GM12878 (cell line): ENCODE data around the gene RASAL2. TPM values are rescaled to one million over a fixed set of nuclear protein-coding genes. Genes with fewer than 3 reads are reported as not detected.
A peak's percentile ranks its signal among the peaks of the same experiment; 100 is the strongest.

Experiments
- ATAC-seq: fragments of 200-7000 bp; cut with Tn5 transposase; 3 replicates; pipeline ENCODE4 v1.9.1; 2020; ENCODE audit warnings: mild to moderate bottlenecking, moderate library complexity
- BruUV-seq: library from RNA; stranded (reverse); fragments of 400-500 nt; replicated peaks from 2 replicates; lab custom pipeline; 2021; lab: Mats Ljungman, UMichigan
- CTCF ChIA-PET: fragments of 300-600 bp; sonication (Branson Sonifier 250); formaldehyde crosslinking; extraction: SDS; loops from one replicate; lab custom pipeline; 2021; ENCODE audit warnings: inconsistent platforms; lab: Yijun Ruan, JAX
- POLR2A ChIA-PET: fragments of 350-600 bp; formaldehyde crosslinking; extraction: SDS; loops from one replicate; lab custom pipeline; 2021; ENCODE audit warnings: inconsistent platforms; lab: Charles Lee
- RAD21 ChIA-PET: fragments of 300-600 bp; sonication (Branson Sonifier 250); formaldehyde crosslinking; loops from one replicate; lab custom pipeline; 2023; ENCODE audit warnings: antibody characterized with exemption; ENCODE audit not compliant: unreplicated experiment; lab: Charles Lee
- SMC1A ChIA-PET: fragments of 300-600 bp; sonication (Branson Sonifier 250); formaldehyde crosslinking; loops from one replicate; lab custom pipeline; 2023; ENCODE audit not compliant: unreplicated experiment, uncharacterized antibody; lab: Charles Lee
- DNase-seq: peaks from one replicate; pipeline ENCODE4 v3.0.0-alpha.2; 2011; ENCODE audit warnings: low read depth, low spot score
- FAIRE-seq: peaks from 3 replicates; lab custom pipeline; 2011; peaks lifted over from hg19 to GRCh38; lab: Jason Lieb, UNC
- H2AFZ ChIP-seq: 2 replicates; pipeline ENCODE4 v1.6.0; 2011; ENCODE audit warnings: low read depth, low read length, control low read depth; ENCODE audit not compliant: control insufficient read depth
- H3K27ac ChIP-seq: 2 replicates; pipeline ENCODE4 v1.5.1; 2011; ENCODE audit warnings: control low read depth; ENCODE audit not compliant: control insufficient read depth, insufficient read depth
- H3K27me3 ChIP-seq, 2 experiments: replicated peaks in 1 of 2; 2 replicates each; pipeline versions ENCODE4 v1.6.0 to v1.6.1; 2011; ENCODE audit warnings: low read length in 1 of 2; ENCODE audit not compliant: control insufficient read depth in 2 of 2, insufficient read depth in 2 of 2
- H3K36me3 ChIP-seq, 2 experiments: 2 replicates each; pipeline ENCODE4 v1.5.1; 2011; ENCODE audit warnings: low read length in 1 of 2; ENCODE audit not compliant: control insufficient read depth in 2 of 2, insufficient read depth in 2 of 2
- H3K4me1 ChIP-seq: 2 replicates; pipeline ENCODE4 v1.6.1; 2011; ENCODE audit warnings: mild to moderate bottlenecking, low read length, moderate library complexity, mixed read lengths; ENCODE audit not compliant: control insufficient read depth, insufficient read depth
- H3K4me2 ChIP-seq: 2 replicates; pipeline ENCODE4 v1.6.0; 2011; ENCODE audit warnings: control low read depth; ENCODE audit not compliant: control insufficient read depth, insufficient read depth
- H3K4me3 ChIP-seq: fragments of 200-600 bp; sonication (generic); 2 replicates; pipeline ENCODE4 v1.5.1; 2016
- H3K79me2 ChIP-seq: 2 replicates; pipeline ENCODE4 v1.6.0; 2011; ENCODE audit warnings: low read length; ENCODE audit not compliant: control insufficient read depth, insufficient read depth
- H3K9ac ChIP-seq: 2 replicates; pipeline ENCODE4 v1.8.0; 2011; ENCODE audit warnings: low read length, control low read depth, mixed read lengths; ENCODE audit not compliant: control insufficient read depth, insufficient read depth
- H3K9me3 ChIP-seq: replicated peaks from 3 replicates; pipeline ENCODE4 v1.5.1; 2011; ENCODE audit warnings: mild to moderate bottlenecking, low read length; ENCODE audit not compliant: control insufficient read depth, insufficient read depth
- H4K20me1 ChIP-seq: 2 replicates; pipeline ENCODE4 v1.6.0; 2011; ENCODE audit not compliant: control insufficient read depth, insufficient read depth
- CUX1 ChIP-seq: IDR thresholded peaks from 2 replicates; pipeline ENCODE4 v1.6.1; 2012; ENCODE audit warnings: improper control_type of control experiment, low read depth, low read length; ENCODE audit not compliant: insufficient replicate concordance
- E2F8 ChIP-seq: fragments of 450-650 bp; IDR thresholded peaks from 2 replicates; pipeline ENCODE4 v1.6.1; 2018; ENCODE audit warnings: mild to moderate bottlenecking, low read depth, moderate library complexity; ENCODE audit not compliant: partially characterized antibody
- FOS ChIP-seq: IDR thresholded peaks from 3 replicates; pipeline ENCODE4 v1.6.1; 2011; ENCODE audit warnings: borderline replicate concordance; ENCODE audit not compliant: insufficient read length; ENCODE audit errors: extremely low read depth
- NFIC ChIP-seq: IDR thresholded peaks from 2 replicates; pipeline ENCODE4 v1.6.1; 2012; ENCODE audit warnings: low read depth, mild to moderate bottlenecking, inconsistent platforms, low read length, moderate library complexity
- PKNOX1 ChIP-seq: fragments of 450-650 bp; IDR thresholded peaks from 2 replicates; pipeline ENCODE4 v1.6.1; 2016; ENCODE audit warnings: mild to moderate bottlenecking
- RBBP5 ChIP-seq: fragments of 200-600 bp; sonication (generic); conservative IDR thresholded peaks from 2 replicates; pipeline ENCODE4 v1.6.1; 2016
- SUPT20H ChIP-seq: IDR thresholded peaks from 2 replicates; pipeline ENCODE4 v1.6.1; 2011; ENCODE audit warnings: low read depth, mild to moderate bottlenecking, low read length, moderate library complexity, borderline replicate concordance; ENCODE audit not compliant: control insufficient read depth
- TCF12 ChIP-seq: IDR thresholded peaks from 2 replicates; pipeline ENCODE4 v1.6.1; 2011; ENCODE audit warnings: low read depth, mild to moderate bottlenecking, low read length
- WRNIP1 ChIP-seq: IDR thresholded peaks from 2 replicates; pipeline ENCODE4 v1.6.1; 2011; ENCODE audit warnings: low read depth, low read length, improper control_type of control experiment, borderline replicate concordance
- WGBS: methylation state at CpG from one replicate; pipeline ENCODE4 v1.1.6; 2016; ENCODE audit warnings: low lambda C conversion rate; ENCODE audit not compliant: insufficient replicate concordance, insufficient coverage; ENCODE audit errors: missing lambda C conversion rate; 5-methylcytosine and 5-hydroxymethylcytosine counted together
- in situ Hi-C: fragments of 300-500 bp; cut with MboI; formaldehyde crosslinking; loops from 9 replicates; pipeline ENCODE4 v1.14.3; 2018; ENCODE audit warnings: mixed read lengths
- intact Hi-C: fragments of 100-400 bp; cut with micrococcal nuclease; formaldehyde crosslinking; loops from one replicate; pipeline ENCODE4 v1.14.2; 2022; ENCODE audit not compliant: unreplicated experiment
- polyA plus RNA-seq, 11 experiments: library from polyadenylated mRNA; depleted of rRNA in 4 of 11; unstranded in 6 of 11; stranded (reverse) in 5 of 11; fragments of >200 nt; fragmentation: Nextera tagmentation in 4 of 11; fragmentation: Illumina TruSeq in 1 of 11; extraction: Ambion mirVana in 4 of 11; extraction: Trizol in 1 of 11; gene quantifications; 1 replicate in 1 of 11; 2 replicates in 10 of 11; pipeline versions ENCODE4 v1.2.1 to v1.2.3, GENCODE V29; 2011 to 2016; ENCODE audit warnings: inconsistent platforms in 2 of 11, missing spikeins in 2 of 11, low read depth in 1 of 11
- total RNA-seq, 4 experiments: library from RNA; depleted of rRNA in 3 of 4; stranded (reverse); fragments of >200 nt in 3 of 4; fragmentation: Illumina TruSeq in 1 of 4; extraction: Trizol in 1 of 4; gene quantifications; 2 replicates each; pipeline versions ENCODE4 v1.2.1 to v1.2.3, GENCODE V29; 2013 to 2021

Gene RASAL2
- total and polyA plus RNA-seq, 10 of the 15 experiments (the other 5 are each of a cell fraction or from before 2014, with no cell fraction given): 0.02 to 6.9 (median 0.17) TPM; not detected in 1

- no peak for TF ChIP-seq WRNIP1
- TF ChIP-seq RBBP5: no peak
Measured at GRCh38 chr1:178409541-178409940, 315.6 kb downstream of the RASAL2 start (continued).

GRCh38 chr1:178411756-178412399, 318.0 kb downstream of the RASAL2 start:
- WGBS: 14% methylated on average over 7 of the region's 7 CpGs
- DNase-seq (no peak), ATAC-seq (peak; percentile 82), FAIRE-seq (no peak)
- peak overlapping the region; percentile 71 for H3K27ac ChIP-seq
- no peak overlapping the region for H3K9ac ChIP-seq
- no peaks in the 10 kb centered on the region for H3K36me3 ChIP-seq
- H3K9me3 ChIP-seq: peaks cover 5% of the 10 kb centered on the region; the same call in 2 of the 3 replicates
- SMC1A ChIA-PET: interaction anchor here (1.2 to 1.3 kb wide), 2 partner anchors 60 to 90 kb away, joined by 4 to 7 read pairs; no protein-coding TSS in a partner anchor
- RAD21 ChIA-PET: no interaction called here
- in situ Hi-C loops: no loop called here
- peak overlapping the region; percentile 67 for H3K4me2 ChIP-seq
- intact Hi-C loops: no loop called here
- H3K27me3 ChIP-seq: no peaks in the 10 kb centered on the region
- peaks cover 17% of the 10 kb centered on the region for H3K4me1 ChIP-seq
- H4K20me1 ChIP-seq: no peaks in the 10 kb centered on the region
- H3K79me2 ChIP-seq: no peaks in the 10 kb centered on the region
- H2AFZ ChIP-seq: peak overlapping the region; percentile 59
- peak overlapping the region; percentile 33; the same call in 1 of the 2 replicates for H3K4me3 ChIP-seq
- BruUV-seq: no TSS peak
- CTCF ChIA-PET: interaction anchor here (1.3 to 1.4 kb wide), 2 partner anchors 8 to 59 kb away, joined by 4 read pairs; no protein-coding TSS in a partner anchor
- POLR2A ChIA-PET: no interaction called here
- TF ChIP-seq FOS (no peak), TCF12 (no peak), CUX1 (no peak), SUPT20H (no peak), PKNOX1 (no peak), E2F8 (no peak), NFIC (no peak)
